Measurements from ENCODE around the gene COL23A1.

- TF ChIP-seq ATF6 (CRISPR knock-in tag; IDR thresholded peaks at IDR 0.05) (no peak), IRF1 (CRISPR knock-in tag; IDR thresholded peaks at IDR 0.05) (no peak), ZNF232 (CRISPR knock-in tag; IDR thresholded peaks at IDR 0.05) (no peak), CREB1 (CRISPR knock-in tag; IDR thresholded peaks at IDR 0.05) (no peak), PRDM15 (CRISPR knock-in tag; IDR thresholded peaks at IDR 0.05) (no peak), SMAD3 (CRISPR knock-in tag; IDR thresholded peaks at IDR 0.05; ENCODE audit: borderline replicate concordance) (no peak), KAT7 (CRISPR knock-in tag; IDR thresholded peaks at IDR 0.05; ENCODE audit: borderline replicate concordance) (no peak), JUN (CRISPR knock-in tag; IDR thresholded peaks at IDR 0.05) (no peak), E2F5 (CRISPR knock-in tag; IDR thresholded peaks at IDR 0.05) (no peak)
Observed at GRCh38 chr5:178580271-178580955, 9.8 kb downstream of the COL23A1 start.
